ENCODE results near the gene ABHD3. TPM values are rescaled to one million over a fixed set of nuclear protein-coding genes. Genes with fewer than 3 reads are reported as not detected.

ABHD3 gene
- total and polyA plus RNA-seq, 2 of the 8 experiments (the other 6 are each of a cell fraction or from before 2014, with no cell fraction given), result 8.4 to 12.1 TPM

- Histone ChIP-seq H2BK5ac (ENCODE audit: low read depth, low read length) (no peak overlapping the region), H3K18ac (ENCODE audit: extremely low read depth, low read length) (no peak overlapping the region), H3K4ac (replicated peaks; ENCODE audit: insufficient read length, low read depth, low read length) (no peak overlapping the region), H4K20me1 (replicated peaks in 1 of 2; ENCODE audit: control insufficient read depth in 1 of 2, insufficient read depth in 2 of 2, low read length in 2 of 2) (no peaks in the 10 kb centered on the region), H3K56ac (replicated peaks; ENCODE audit: insufficient read length, low read depth, low read length) (no peak overlapping the region), H3K27me3 (replicated peaks in 1 of 4; ENCODE audit: control insufficient read depth in 3 of 4, extremely low read depth in 1 of 4, insufficient read depth in 3 of 4, low read length in 3 of 4) (no peaks in the 10 kb centered on the region), H3K79me2 (ENCODE audit: control insufficient read depth in 1 of 2, insufficient read depth in 2 of 2, low read length in 2 of 2) (no peaks in the 10 kb centered on the region), H3K9me3 (ENCODE audit: insufficient read depth in 2 of 2, low read depth in 1 of 2, low read length in 1 of 2) (no peaks in the 10 kb centered on the region), H2BK12ac (ENCODE audit: low read depth, low read length) (no peak overlapping the region), H3K4me1 (replicated peaks in 1 of 4; ENCODE audit: control insufficient read depth in 3 of 4, insufficient read depth in 4 of 4, low read length in 3 of 4) (no peaks in the 10 kb centered on the region), H4K5ac (ENCODE audit: insufficient read length, low read depth, low read length) (no peak overlapping the region), H3K23ac (ENCODE audit: insufficient read length) (no peak overlapping the region), H3K14ac (ENCODE audit: insufficient read length) (no peak overlapping the region), H3K4me2 (ENCODE audit: insufficient read depth in 1 of 2, low read depth in 2 of 2, low read length in 2 of 2) (no peak overlapping the region), H3K23me2 (ENCODE audit: low read depth, low read length) (no peaks in the 10 kb centered on the region), H2AK5ac (ENCODE audit: low read depth, low read length) (no peak overlapping the region), H2BK20ac (ENCODE audit: low read length) (no peak overlapping the region), H4K8ac (ENCODE audit: extremely low read depth, insufficient read depth, low read length) (no peak overlapping the region), H3K36me3 (ENCODE audit: control insufficient read depth in 2 of 4, insufficient read depth in 4 of 4, low read length in 3 of 4) (0 out of 8 replicates have a peak, but pooled peaks cover 0 to 3% (median 0%) of the 10 kb centered on the region in 4 experiments), H3K4me3 (ENCODE audit: extremely low read depth in 1 of 4, insufficient read depth in 2 of 4, low read depth in 3 of 4, low read length in 4 of 4) (no peak overlapping the region), H3K27ac (ENCODE audit: low read depth, low read length) (no peak overlapping the region), H2AFZ (ENCODE audit: low read length) (0 out of 2 replicates have a peak overlapping the region, but pooled peaks have one; percentile 61), H3K79me1 (ENCODE audit: low read depth, low read length) (no peaks in the 10 kb centered on the region), H2BK120ac (replicated peaks; ENCODE audit: low read depth, low read length) (no peak overlapping the region), H4K91ac (replicated peaks; ENCODE audit: insufficient read length, low read length) (no peak overlapping the region), H3K9ac (replicated peaks in 1 of 4; ENCODE audit: extremely low read depth in 1 of 4, low read depth in 3 of 4, low read length in 3 of 4) (no peak overlapping the region), H2BK15ac (ENCODE audit: low read length) (no peak overlapping the region)
- TF ChIP-seq ATF3 (IDR thresholded peaks at IDR 0.05; ENCODE audit: insufficient read depth, low read depth, low read length) (0 out of 2 replicates have a peak, but pooled peaks have one; percentile 17), RBBP5 (IDR thresholded peaks at IDR 0.05; ENCODE audit: borderline replicate concordance, low read depth, low read length) (no peak), CEBPB (IDR thresholded peaks at IDR 0.05; ENCODE audit: low read depth, low read length) (peak; percentile 88)
- 92 to 100% methylated on average over 1 to 7 of the region's 7 CpGs for WGBS, 2 experiments (ENCODE audit: extremely low coverage in 1 of 2, insufficient coverage in 1 of 2, insufficient read length in 1 of 2, insufficient replicate concordance in 2 of 2, low coverage in 1 of 2, low lambda C conversion rate in 2 of 2, missing lambda C conversion rate in 1 of 2)
- POLR2A ChIA-PET (ENCODE audit: partially characterized antibody), result interaction anchor here (1.0 to 1.2 kb wide), 3 partner anchors 14 to 48 kb away, joined by 3 read pairs; no protein-coding TSS in a partner anchor
- CTCF ChIA-PET (ENCODE audit: partially characterized antibody), result interaction anchor here (0.9 to 1.5 kb wide), 2 partner anchors 12 to 51 kb away, joined by 3 to 4 read pairs; partner anchors contain the start of gene SNRPD1
- peak in 1 of 2 experiments; percentile 26 for DNase-seq (ENCODE audit: low read depth in 1 of 2, low spot score in 2 of 2)
- FAIRE-seq, result no peak
These were observed 41.0 kb downstream of the ABHD3 start for GRCh38 chr18:21663578-21663977.

All from H1 (cell line).